Measurements from ENCODE around the gene PRRC1.

The PRRC1 gene

DNA sequence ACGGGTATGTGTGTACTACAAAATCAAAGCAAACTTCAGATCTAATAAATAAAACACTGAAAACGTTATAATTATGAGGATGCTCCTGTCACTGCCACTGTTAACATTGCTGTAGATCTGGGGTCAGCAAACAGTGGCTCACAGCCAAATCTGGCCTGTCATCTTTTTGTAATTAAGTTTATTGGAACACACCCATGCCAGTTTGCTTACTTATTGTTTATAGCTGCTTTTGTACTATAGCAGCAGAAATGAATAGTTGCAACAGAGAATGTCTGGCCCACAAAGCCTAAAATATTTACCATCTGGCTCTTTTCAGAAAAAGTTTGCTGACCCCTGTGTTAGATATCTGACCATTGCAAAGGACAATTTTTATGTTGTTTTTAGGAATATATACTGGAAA is 32.1 kb downstream of the PRRC1 start:
- TF ChIP-seq, protein P1, sequence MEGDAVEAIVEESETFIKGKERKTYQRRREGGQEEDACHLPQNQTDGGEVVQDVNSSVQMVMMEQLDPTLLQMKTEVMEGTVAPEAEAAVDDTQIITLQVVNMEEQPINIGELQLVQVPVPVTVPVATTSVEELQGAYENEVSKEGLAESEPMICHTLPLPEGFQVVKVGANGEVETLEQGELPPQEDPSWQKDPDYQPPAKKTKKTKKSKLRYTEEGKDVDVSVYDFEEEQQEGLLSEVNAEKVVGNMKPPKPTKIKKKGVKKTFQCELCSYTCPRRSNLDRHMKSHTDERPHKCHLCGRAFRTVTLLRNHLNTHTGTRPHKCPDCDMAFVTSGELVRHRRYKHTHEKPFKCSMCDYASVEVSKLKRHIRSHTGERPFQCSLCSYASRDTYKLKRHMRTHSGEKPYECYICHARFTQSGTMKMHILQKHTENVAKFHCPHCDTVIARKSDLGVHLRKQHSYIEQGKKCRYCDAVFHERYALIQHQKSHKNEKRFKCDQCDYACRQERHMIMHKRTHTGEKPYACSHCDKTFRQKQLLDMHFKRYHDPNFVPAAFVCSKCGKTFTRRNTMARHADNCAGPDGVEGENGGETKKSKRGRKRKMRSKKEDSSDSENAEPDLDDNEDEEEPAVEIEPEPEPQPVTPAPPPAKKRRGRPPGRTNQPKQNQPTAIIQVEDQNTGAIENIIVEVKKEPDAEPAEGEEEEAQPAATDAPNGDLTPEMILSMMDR (conservative IDR thresholded peaks at IDR 0.05; ENCODE audit: low read depth, low read length) = no peak
- DNase-seq (ENCODE audit: low read depth) = no peak
- no peak overlapping the region for H3K4me3 ChIP-seq (ENCODE audit: low read length)

GRCh38 chr5:127550652-127551409 is 33.4 kb downstream of the PRRC1 start:
- no peak for DNase-seq (ENCODE audit: low read depth)
- H3K4me3 ChIP-seq (ENCODE audit: low read length) = no peak overlapping the region
- TF ChIP-seq, protein P1 (conservative IDR thresholded peaks at IDR 0.05; ENCODE audit: low read depth, low read length) = no peak

- H3K4me3 ChIP-seq (ENCODE audit: low read length) = no peak overlapping the region
- DNase-seq (ENCODE audit: low read depth) = no peak
- TF ChIP-seq, protein P1 (conservative IDR thresholded peaks at IDR 0.05; ENCODE audit: low read depth, low read length) = no peak
Measured at GRCh38 chr5:127551410-127552041, 34.1 kb downstream of the PRRC1 start.

GRCh38 chr5:127555826-127556225 is 38.4 kb downstream of the PRRC1 start:
- no peak overlapping the region for H3K4me3 ChIP-seq (ENCODE audit: low read length)
- TF ChIP-seq, protein P1 (conservative IDR thresholded peaks at IDR 0.05; ENCODE audit: low read depth, low read length) = no peak
- DNase-seq (ENCODE audit: low read depth) = no peak

- H3K4me3 ChIP-seq (ENCODE audit: low read length) = no peak overlapping the region
- TF ChIP-seq, protein P1 (conservative IDR thresholded peaks at IDR 0.05; ENCODE audit: low read depth, low read length) = no peak
Measured at GRCh38 chr5:127556609-127557334, 39.3 kb downstream of the PRRC1 start.

GRCh38 chr5:127558273-127558672 is 40.8 kb downstream of the PRRC1 start:
- no peak for DNase-seq (ENCODE audit: low read depth)
- TF ChIP-seq, protein P1 (conservative IDR thresholded peaks at IDR 0.05; ENCODE audit: low read depth, low read length) = no peak
- H3K4me3 ChIP-seq (ENCODE audit: low read length) = no peak overlapping the region

More at GRCh38 chr5:127556609-127557334, 39.3 kb downstream of the PRRC1 start:
- no peak for DNase-seq (ENCODE audit: low read depth)
